ENCODE data around the gene ONECUT2. TPM values are rescaled to one million over a fixed set of nuclear protein-coding genes. Genes with fewer than 3 reads are reported as not detected.

ONECUT2 gene
- total RNA-seq, 1 experiment from 2014 or later = 4.3 TPM

- BruUV-seq (replicated peaks) = no TSS peak
- Histone ChIP-seq H3K9me2 (ENCODE audit: insufficient read depth) (no peaks in the 10 kb centered on the region), H3K4me2 (ENCODE audit: low read length) (no peak overlapping the region), H3K27me3 (ENCODE audit: insufficient read depth, low read length) (no peaks in the 10 kb centered on the region), H3K4me1 (ENCODE audit: control insufficient read depth in 1 of 2, insufficient read depth in 2 of 2, low read length in 2 of 2) (no peaks in the 10 kb centered on the region), H3K36me3 (ENCODE audit: control insufficient read depth in 1 of 2, insufficient read depth in 2 of 2, low read length in 2 of 2) (no peaks in the 10 kb centered on the region), H2AFZ (ENCODE audit: low read depth, low read length, poor library complexity, severe bottlenecking) (no peak overlapping the region), H3K9ac (ENCODE audit: low read length) (no peak overlapping the region), H3K9me3 (ENCODE audit: control insufficient read depth in 1 of 2, insufficient read depth in 1 of 2, low read depth in 1 of 2, low read length in 2 of 2) (no peaks in the 10 kb centered on the region), H3K79me2 (ENCODE audit: insufficient read depth, low read length) (no peaks in the 10 kb centered on the region), H3K4me3 (replicated peaks in 1 of 2; ENCODE audit: low read depth in 1 of 2, low read length in 2 of 2) (no peak overlapping the region), H4K20me1 (ENCODE audit: insufficient read depth) (no peaks in the 10 kb centered on the region), H3K27ac (ENCODE audit: low read depth, low read length) (no peak overlapping the region)
- ATAC-seq (no peak), DNase-seq (ENCODE audit: low read depth, low spot score) (no peak)
- CTCF ChIA-PET = interaction anchor here (0.7 to 1.0 kb wide), 3 partner anchors 9 to 698 kb away, joined by 3 to 5 read pairs (median 3); no protein-coding TSS in a partner anchor
- intact Hi-C loops (cut with micrococcal nuclease) = loop anchor here (1.0 to 2.0 kb wide), 3 partner anchors 656 to 743 kb away; no protein-coding TSS in a partner anchor
- TF ChIP-seq SIN3A (IDR thresholded peaks at IDR 0.05; ENCODE audit: low read depth) (no peak), MAX (IDR thresholded peaks at IDR 0.05) (no peak), POLR2A (IDR thresholded peaks at IDR 0.05; ENCODE audit: borderline replicate concordance, extremely low read depth, insufficient read depth, insufficient read length) (no peak), REST (IDR thresholded peaks at IDR 0.05; ENCODE audit: low read depth) (no peak), ZFX (IDR thresholded peaks at IDR 0.05) (no peak), CBX3 (IDR thresholded peaks at IDR 0.05; ENCODE audit: low read depth) (no peak), POLR2AphosphoS5 (IDR thresholded peaks at IDR 0.05; ENCODE audit: low read depth, low read length) (no peak), JUND (IDR thresholded peaks at IDR 0.05) (no peak), SRF (IDR thresholded peaks at IDR 0.05; ENCODE audit: low read depth) (no peak), FOSL1 (IDR thresholded peaks at IDR 0.05; ENCODE audit: low read depth) (no peak), CEBPB (IDR thresholded peaks at IDR 0.05; ENCODE audit: low read depth) (no peak), EGR1 (IDR thresholded peaks at IDR 0.05; ENCODE audit: low read depth) (no peak), EZH2phosphoT487 (IDR thresholded peaks at IDR 0.05; ENCODE audit: borderline replicate concordance) (no peak)
- RAD21 ChIA-PET (ENCODE audit: low non-redundant PET in 1 of 2, low total read pairs in 2 of 2, uncharacterized antibody in 2 of 2, unreplicated experiment in 2 of 2) = interaction anchor here (0.6 to 0.9 kb wide), 2 partner anchors 176 to 577 kb away, joined by 3 read pairs; partner anchors contain the start of gene NARS1 (in 1 of the 2)
- POLR2A ChIA-PET = no interaction called here
Measured at GRCh38 chr18:57445488-57446319, 10.5 kb downstream of the ONECUT2 start.

All from HCT116 (cell line).